GM19025 (cell line): ENCODE measurements around the gene FBN3.
"Not testable (repeated sequence)": the region's sequence is repeated elsewhere in the genome, so short reads cannot be mapped to it uniquely, and the experiment has no call there.

Experiments used
- ATAC-seq: cut with Tn5 transposase; IDR thresholded peaks from one replicate; pipeline ENCODE4 v1.9.1; 2021; ENCODE audit warnings: mild to moderate bottlenecking, low read depth, moderate library complexity; ENCODE audit not compliant: unreplicated experiment

The FBN3 gene

DNA sequence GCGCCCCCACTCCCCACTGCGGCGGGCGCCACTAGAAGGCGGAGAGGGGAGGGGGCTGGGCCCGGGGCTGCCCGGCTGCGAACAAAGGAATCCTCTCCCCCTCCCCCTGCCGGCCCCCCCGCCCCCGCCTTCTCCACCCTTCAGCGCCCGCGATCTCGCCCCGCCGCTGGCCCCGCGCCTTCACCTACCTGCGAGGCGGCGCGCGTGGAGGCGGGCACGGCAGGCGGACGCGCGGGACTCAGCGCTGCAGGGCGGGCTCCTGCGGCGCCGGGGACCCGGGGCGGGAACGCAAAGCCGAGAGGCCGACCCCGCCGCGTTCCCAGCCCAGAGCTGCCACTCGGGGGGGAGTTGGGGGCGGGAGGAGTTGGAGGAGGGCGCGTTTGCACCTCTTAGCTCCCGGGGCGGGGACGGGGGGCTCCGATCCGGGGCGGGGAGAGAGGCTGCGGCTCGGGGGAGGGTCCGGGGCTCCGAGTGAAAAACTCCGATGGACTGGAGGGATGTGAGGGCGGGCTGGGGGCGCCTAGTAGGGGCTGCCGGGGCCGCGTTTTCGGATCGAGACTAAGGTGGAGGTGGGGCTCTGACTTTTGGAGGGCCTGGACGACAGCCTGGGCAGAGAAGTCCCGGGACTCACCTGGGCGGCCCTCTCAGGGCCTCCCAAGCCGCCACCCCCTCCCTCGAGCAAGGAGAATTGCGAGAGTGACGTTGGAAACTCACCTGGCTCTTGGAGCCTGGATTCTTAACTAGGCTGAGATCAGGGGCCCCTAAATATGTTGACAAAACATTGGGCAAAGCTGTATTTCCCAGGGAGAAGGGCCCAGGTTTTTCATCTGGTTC, at the start of gene FBN3:
Gene FBN3 (minus strand): TSS at position 332 of the 834 bp plus-strand sequence. CDS start 2,112 bp downstream, outside the sequence.
- no peak for ATAC-seq

- no peak for ATAC-seq
These were observed 47.0 kb upstream of the FBN3 start for GRCh38 chr19:8196271-8196927.

- no peak for ATAC-seq
These were observed 45.3 kb upstream of the FBN3 start for GRCh38 chr19:8194528-8195267.

- no peak for ATAC-seq
These were observed 42.9 kb upstream of the FBN3 start for GRCh38 chr19:8192221-8192820.

DNA sequence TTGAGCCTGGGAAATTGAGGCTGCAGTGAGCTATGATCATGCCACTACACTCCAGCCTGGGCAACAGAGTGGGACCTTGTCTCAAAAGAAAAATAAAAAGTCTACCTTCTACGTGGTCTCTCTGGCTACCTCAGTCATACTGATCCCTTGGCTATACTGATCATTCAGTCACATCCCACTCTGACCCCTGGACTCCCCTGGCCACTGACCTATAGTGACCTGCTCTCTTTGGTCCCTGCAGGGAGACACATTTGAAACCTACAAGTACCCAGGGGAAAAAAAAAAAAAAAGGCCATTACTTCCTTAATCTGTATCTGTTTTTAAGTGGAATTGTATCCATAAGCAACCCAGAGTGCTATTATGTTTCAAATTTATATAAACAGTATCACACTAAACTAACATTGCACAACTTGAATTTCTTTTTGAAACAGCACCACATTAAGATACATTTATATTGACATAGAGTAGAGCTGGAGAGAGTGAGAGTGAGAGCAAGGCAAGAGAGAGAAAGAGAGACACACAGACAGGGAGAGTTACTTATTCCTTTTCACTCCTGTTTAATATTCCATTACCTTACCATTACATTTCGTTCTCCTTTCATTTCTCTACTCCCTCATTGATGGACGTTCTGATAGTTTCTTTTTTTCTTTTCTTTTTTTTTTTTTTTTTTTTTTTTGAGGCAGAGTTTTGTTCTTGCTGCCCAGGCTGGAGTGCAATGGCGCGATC, 36.1 kb upstream of the FBN3 start:
- no peak for ATAC-seq

- ATAC-seq = no peak
These were observed 34.9 kb upstream of the FBN3 start for GRCh38 chr19:8184274-8184673.

DNA sequence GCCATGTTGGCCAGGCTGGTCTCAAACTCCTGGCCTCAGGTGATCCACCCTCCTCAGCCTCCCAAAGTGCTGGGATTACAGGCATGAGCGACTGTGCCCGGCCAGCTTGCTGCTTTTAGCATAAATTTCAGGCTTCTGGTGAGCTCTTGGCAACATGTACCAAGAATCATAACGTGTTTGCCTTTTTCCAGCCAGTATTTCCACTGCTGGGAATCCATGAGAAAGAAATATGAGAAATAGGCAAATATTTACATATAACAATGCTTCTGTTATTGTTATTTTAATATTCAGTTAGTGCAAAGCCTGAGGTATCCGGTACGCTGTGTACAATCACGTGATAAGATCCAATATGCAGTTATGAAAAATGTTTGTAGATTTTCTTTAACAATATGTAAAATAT, 30.6 kb upstream of the FBN3 start:
- no peak for ATAC-seq

GRCh38 chr19:8174706-8175105, 25.3 kb upstream of the FBN3 start:
- ATAC-seq = no peak

GRCh38 chr19:8168537-8168936, 19.1 kb upstream of the FBN3 start:
- no peak for ATAC-seq

DNA sequence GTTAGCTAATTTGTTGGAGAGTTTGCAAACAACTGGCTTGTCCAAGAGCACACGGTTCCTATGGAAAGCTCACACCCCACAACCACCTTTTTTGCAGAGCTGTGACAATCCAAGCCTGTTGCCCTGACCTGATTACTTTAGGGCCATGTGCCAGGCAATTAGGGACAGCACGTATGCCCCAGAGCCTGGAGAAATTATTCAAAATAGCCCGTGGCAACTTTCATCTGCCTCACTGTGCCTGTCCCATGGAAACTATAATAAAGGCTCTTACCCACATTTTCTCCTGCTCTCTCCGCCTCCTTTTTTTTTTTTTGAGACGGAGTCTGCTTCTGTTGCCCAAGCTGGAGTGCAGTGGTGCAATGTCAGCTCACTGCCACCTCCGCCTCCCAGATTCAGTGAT, 18.6 kb upstream of the FBN3 start:
- ATAC-seq = no peak

GRCh38 chr19:8163759-8164158, 14.4 kb upstream of the FBN3 start:
- no peak for ATAC-seq

- no peak for ATAC-seq
These were observed 11.8 kb upstream of the FBN3 start for GRCh38 chr19:8161135-8161646.

DNA sequence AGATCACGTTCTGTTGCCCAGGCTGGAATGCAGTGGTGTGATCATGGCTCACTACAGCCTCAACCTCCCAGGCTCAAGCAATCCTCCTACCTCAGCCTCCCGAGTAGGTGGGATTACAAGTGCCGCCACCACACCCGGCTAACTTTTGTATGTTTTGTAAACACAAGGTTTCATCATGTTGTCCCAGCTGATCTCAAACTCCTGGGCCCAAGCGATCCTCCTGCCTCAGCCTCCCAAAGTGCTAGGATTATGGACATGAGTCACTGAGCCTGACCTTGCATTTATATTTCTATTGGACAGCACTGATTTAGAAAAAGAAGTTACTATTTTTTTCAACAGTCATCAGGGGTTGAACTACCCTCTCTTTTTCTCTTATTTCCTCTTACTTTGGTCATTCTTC, 9.9 kb upstream of the FBN3 start:
- ATAC-seq = not testable (repeated sequence)

- no peak for ATAC-seq
These were observed 9.2 kb upstream of the FBN3 start for GRCh38 chr19:8158411-8159074.

GRCh38 chr19:8155318-8155717, 5.9 kb upstream of the FBN3 start:
- no peak for ATAC-seq

GRCh38 chr19:8154014-8154413, 4.6 kb upstream of the FBN3 start:
- ATAC-seq = not testable (repeated sequence)

DNA sequence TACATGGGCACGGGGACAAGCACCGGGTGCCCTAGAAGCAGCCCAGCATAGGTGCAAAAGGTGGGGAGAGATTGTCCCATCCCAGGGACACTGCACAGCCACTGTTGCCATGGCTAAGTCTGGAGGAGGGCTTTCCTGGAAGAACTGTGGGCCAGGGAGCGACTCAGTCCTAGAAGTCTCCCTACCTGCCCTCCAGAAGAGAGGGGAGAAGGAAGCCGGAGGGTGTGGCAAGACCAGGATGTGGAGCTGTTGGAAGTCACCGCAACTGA, 2.3 kb upstream of the FBN3 start:
- no peak for ATAC-seq

DNA sequence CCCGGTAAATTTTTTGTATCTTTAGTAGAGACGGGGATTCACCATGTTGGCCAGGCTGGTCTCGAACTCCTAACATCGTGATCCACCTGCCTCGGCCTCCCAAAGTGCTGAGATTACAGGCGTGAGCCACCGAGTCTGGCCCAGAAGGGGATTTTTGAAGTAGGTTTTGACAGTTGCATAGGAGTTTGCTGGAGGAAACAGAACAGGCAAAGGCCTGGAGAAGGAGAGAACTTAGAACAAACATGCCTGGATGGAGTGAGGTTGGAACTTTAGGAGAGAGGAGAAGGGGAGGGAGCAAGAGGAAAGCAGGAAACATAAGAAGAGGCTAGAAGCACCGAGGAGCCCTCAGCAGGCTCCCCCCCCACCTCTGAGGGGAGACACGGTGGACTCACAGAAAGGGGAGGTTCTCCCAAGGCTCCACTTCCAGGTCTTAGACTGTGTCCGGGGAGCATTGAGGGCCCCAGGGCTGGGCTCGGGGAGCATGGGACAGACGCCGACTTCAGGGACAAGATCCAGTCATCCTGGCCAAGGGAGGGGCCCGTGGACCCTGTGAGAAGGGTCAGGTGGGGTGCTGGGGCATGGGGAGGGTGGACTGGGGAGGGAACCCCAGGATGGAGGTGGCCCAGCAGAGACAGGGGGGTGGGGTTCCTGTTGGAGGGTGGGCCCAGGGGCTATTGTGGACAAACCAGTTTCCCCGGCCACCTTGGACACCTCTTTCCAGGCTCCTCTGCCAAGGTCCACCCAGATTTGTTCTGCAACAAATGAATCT, 1.8 kb upstream of the FBN3 start:
- no peak for ATAC-seq
